HT-29 (cell line): ENCODE measurements around the gene CAV2. TPM values are rescaled to one million over a fixed set of nuclear protein-coding genes. Genes with fewer than 3 reads are reported as not detected.

Experiments used
- DNase-seq: peaks from one replicate; pipeline ENCODE4 v3.0.0-alpha.2; 2015; ENCODE audit warnings: low spot score
- total RNA-seq: library from RNA; depleted of rRNA; stranded (reverse); fragments of >200 nt; shearing (Covaris generic); gene quantifications from 2 replicates; pipeline ENCODE4 v1.2.3, GENCODE V29; 2014

CAV2 gene
- total RNA-seq, 1 experiment from 2014 or later = 14.0 TPM

DNA sequence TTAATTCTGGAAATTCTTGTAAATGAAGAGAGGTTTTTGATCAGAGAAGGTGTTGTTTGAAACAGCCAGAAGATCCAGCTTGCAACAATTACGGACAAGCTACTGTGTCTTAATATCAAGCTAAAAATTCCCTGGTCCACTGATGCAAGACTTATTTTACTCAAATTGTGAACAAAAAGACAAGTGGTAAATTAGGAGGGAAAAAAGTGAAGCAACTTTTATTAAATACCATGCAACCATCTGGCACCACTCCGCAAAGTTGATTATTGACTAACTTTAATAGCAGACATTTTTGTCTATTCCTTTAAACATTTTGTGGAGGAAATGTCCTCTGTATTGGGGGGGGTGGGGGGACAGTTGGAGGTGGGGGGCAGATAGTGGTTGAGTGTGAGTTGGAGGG lies 5.1 kb upstream of the CAV2 start:
- no peak for DNase-seq

DNA sequence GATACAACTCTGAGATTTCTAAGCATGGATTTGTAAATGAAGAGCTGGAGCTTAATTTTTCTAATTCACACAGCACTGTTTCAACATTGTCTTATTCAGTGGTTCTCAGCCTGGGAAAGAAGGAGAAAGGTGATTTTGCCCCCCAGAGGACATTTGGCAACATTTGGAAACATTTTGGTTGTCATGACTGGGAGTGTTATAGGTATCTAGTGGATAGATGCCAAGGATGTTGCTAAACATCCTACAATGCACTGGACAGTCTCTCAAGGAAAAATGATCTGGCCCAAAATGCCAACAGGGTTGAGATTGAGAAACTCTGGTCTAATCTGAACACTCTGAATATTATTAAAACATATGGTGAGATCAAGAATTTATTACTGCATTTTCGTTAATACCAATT lies 3.8 kb upstream of the CAV2 start:
- no peak for DNase-seq

DNA sequence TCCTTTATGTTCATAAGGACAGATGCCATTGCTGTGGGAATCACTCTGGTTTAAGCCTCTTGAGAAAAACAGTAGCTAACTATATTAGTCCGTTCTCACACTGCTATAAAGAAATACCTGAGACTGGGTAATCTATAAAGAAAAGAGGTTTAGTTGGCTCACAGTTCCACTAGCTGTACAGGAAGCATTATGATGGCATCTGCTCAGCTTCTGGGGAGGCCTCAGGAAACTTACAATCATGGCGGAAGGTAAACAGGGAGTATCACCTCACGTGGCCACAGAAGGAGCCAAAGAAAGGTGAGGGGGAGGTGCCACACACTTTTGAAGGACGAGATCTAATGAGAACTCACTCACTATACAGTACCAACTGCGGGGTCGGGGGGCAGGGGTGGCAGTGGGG lies 2.9 kb upstream of the CAV2 start:
- DNase-seq = no peak

DNA sequence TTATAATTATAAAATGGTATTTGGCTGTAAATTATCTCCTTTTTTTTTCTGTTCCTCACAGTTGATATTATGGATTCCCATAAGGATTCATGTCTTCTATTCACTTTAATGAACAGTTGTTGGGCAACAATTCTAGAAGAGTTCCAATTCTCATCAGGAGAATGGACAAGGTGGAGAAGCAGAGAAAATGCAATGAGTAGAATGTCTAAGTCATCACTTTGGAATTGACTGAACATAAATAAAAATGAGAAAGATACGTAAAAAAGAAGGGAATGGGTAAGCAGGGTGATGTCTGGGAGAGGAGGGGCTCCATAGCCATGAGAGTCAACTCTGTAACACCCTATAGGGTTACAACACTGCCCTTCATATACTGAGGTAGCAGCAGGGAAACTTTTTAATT lies 1.8 kb upstream of the CAV2 start:
- DNase-seq = no peak

DNA sequence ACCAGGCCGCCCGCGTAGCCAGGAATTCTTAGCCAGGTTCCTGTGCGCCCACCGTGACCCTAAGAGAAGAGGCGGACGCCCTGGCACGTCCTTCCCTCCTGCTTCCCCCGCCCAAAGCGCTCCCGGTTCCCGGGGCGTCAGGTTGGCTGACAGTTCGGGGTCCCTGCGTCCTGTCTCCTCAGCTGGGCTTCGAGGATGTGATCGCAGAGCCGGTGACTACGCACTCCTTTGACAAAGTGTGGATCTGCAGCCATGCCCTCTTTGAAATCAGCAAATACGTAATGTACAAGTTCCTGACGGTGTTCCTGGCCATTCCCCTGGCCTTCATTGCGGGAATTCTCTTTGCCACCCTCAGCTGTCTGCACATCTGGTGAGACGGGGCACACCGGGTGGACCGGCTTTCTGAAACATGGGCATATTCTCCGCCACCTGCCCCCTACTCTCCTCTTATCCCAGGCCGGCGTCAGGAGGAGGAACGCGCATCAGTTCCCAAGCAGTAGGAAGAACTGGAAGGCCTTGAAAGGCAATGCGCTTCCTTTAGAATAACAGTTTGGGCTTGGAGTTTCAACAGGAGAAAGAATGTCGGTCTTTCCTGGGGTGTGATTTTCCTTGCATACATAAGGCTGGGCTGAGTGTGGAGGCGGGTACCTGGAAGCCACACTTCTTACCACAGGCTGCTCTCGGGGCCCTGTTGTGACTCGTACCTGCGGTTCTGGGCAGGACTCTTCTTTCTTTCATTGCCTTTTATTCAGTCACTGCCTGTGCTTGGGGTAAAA lies 728 bp downstream of the CAV2 start:
- DNase-seq = peak; percentile 52

DNA sequence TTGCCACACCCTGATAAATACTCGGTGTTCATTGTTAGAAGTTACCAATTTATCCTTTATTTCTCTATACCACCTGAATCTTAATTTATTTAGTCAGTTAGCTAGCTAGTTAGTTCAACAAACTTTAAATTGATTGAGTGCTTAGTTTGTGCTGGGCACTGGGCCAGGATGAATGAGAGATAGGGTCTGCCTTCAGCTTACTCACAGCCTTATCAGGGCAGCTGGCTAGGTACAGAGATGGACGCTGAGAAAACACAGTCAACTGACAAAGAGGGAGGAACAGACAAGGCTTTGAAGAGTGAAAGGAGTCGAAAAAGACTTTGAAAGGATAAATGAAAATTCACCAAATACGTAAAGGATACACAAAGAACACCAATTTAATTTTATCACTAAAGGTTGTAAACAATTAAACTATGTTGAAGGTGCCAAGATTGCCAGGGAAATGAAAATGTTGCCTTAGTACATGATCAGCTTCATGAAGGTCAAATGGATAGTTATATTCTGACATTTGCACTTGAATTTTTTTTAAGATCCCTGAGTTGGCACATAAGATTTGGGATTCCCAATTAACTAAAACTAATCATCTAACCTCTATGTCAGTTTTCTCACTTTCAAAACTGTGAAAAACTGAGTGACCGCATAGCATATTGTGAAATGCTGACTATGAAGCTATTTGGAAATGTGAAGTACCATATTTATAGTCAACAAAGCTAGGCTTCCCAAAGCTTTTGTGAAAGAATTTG lies 2.1 kb downstream of the CAV2 start:
- no peak for DNase-seq

DNA sequence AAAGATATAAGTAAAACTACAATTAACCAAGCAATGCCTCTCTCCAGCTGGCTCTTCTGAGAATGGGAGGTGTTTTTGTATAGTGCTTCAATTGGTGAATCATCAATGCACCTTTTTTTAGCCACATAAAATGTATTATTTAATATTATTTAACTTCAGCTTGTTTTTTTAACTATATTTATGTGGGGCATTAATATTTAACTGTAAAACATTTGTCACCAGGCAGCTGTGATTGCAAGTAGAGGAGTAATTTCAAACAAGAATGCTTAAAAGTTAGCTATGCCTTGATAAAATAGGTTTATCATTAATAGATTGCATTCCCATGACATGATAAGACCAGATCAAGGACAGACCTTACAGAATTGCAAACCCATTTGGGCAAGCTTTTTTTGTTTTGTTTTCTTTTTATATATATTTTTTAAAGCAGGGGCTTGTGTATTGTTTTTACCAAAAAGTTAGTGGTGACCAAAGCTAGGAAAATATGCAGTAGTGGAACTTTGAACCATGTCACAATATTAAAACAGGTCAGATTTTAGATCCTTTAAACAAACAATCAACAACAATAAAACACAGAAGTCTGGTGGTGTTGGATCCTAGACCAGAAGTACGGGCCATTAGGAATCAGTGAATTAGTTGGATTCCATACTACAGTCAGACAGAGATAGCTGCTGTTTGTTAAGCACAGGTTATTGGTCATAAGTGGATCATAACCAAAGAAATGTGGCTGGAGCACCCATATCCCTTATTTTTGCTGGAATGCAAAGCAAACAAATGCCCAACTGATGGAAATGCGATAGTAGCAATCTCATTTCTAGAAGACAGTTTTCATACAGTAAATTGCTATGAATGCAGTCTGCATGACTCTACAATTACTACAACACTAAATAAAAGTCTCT lies 2.9 kb downstream of the CAV2 start:
- DNase-seq = no peak

DNA sequence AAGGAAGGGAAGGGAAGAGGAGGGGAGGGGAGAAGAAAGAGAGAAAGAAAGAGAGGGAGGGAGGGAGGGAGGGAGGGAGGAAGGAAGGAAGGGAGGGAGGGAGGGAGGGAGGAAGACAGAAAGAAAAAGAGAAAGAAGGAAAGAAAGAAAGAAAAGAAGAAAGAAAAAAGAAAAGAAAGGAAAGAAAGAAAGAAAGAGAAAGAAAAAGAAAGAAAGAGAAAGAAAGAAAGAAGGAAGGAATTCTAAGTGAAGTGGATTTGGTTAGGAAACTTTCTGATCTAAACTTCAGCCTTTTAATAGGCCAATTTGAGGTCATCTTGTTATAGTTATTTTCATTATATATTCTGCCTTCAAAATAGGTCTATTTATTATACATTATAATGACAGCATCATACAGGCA lies 4.3 kb downstream of the CAV2 start:
- DNase-seq = no peak

DNA sequence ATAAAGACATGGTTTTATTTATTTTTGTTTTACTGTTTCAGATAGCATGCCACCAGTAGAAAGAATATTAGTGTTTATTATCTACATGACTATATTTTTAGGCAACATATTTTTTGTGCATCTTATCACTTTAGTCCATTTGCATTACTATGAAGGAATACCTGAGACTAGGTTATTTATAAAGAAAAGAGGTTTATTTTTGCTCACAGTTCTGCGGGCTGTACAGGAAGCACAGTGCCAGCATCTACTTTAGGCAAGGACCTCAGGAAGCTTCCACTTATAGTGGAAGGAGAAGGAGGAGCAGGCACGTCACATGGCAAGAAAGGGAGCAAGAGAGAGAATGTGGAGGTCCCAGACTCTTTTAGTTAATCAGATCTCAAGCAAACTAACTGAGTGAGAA lies 5.7 kb downstream of the CAV2 start:
- DNase-seq = no peak

DNA sequence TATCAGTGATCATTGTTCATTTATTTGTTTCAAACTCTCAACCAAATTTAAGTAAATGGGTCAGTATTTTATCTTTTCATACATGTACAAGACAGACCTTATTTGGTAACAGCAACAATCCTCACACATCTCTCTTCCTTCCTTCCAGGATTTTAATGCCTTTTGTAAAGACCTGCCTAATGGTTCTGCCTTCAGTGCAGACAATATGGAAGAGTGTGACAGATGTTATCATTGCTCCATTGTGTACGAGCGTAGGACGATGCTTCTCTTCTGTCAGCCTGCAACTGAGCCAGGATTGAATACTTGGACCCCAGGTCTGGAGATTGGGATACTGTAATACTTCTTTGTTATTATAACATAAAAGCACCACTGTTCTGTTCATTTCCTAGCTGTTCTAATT lies 6.3 kb downstream of the CAV2 start:
- no peak for DNase-seq

DNA sequence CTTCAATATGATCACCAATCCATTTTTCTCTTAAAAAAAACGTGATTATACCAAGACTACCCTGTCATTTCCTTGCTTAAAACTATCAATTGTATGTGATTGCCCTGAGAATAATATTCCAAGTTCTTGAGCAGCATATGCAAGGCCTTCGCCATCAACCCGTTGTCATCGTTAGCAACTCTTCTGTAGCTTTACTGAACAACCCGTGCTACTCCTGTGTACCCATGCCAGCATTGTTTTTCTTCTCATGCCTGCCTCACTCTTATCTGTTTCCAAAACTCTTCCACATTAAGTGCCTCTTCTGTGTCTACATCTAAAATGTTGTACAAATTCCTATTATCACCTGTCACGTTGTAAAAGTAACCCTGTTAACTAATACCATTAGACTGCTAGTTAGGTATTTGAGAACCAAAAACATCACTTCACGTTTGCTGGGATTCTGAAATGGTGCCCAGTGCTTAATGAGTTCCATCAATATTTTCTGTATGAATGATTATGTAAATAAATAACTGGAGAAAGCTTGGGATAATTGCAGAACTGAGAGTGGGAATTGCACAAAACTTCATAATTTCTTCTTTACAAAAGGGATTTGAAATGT lies 10.5 kb downstream of the CAV2 start:
- DNase-seq = no peak

DNA sequence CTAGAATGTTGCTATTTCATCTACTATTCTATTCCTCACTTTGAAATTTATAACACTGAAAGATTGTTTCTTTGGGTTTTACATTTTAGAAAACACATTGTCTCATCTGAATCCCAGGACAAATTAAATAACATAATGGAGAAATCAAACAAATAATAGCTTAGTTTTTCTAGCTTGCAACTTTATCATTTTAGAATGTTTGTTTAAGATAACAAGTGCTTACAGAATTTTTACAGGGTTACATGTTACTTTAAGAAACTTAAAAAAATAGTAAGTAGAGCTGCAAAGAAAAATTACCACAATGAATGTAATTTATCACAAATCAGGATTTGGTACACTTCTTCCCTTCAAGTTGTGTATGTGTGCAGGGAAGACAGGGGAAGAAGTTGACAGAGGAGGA lies 11.3 kb downstream of the CAV2 start:
- DNase-seq = no peak

DNA sequence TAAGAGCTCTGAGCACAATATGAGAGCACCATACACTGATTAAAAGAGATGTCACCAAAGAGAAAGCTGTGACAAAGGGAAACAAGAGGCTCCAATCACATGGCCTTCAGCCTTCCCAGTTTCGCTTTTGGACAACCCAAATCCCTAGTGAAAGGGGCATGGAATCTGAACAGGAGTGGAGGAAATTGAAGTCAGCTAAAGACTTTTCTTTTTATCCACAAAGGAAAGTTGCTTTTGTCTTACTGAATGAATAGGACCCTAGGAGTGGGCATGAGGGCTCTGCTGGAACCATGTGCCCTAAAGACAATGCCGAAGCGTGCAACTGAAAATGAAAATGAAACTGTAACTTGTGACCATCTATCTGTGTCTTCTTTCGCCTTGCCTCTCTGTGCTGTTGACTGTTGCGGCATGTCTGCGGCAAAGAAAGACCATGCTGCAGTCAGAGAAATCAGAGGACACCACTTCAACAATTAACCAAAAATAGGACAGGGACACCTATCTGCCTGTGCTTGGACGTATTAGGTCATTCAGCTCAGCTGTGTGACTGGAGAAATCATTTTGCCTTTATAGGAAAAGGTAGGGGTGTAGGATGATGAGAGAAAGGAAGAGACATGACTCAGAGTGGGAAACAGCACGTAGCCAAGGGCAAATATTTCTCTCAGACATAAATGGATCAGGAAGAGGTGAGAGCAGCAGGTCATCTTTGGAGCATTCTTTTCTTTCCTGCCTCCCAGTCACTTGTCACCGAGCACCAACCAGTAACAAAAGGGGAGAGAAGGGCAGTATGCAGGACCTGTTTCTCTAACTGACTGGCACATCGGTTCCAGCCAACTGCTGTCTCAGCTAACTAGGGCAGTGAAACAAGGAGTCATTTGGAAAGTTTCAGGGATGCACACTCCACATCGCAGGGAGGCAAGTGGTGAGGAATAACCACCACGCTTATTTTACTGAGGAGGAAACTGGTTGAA lies 12.3 kb downstream of the CAV2 start:
- peak; percentile 77 for DNase-seq

DNA sequence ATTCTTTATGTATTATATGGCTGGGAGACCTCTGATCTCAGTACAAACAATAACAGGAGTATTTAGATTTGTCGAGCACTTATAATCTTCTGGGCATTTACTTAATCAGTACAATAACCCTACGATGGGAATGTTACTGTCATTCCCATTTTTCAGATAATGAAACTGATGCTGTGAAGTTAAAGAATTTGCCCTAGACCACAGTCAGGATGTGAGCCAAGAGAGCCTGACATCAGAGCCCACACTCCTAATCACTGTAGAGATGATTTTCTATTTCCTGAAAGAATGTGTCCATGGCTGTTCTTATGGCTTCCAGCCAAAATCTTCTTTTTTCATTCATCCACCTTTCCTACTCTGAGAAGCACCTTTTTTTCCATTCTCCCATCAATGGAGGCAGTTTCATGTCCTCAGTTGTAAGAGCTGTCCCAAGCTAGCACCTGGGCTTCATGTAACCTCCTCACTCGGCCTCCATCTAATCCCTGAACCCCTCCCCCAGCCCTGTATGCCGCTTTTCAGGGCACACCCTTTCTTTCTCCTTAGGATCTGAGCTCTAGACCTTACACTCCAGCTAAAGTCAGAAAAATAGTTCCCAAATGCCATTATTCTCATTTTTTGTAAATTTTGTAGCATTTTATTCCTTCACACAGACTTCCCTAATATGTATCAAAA lies 13.1 kb downstream of the CAV2 start:
- no peak for DNase-seq

DNA sequence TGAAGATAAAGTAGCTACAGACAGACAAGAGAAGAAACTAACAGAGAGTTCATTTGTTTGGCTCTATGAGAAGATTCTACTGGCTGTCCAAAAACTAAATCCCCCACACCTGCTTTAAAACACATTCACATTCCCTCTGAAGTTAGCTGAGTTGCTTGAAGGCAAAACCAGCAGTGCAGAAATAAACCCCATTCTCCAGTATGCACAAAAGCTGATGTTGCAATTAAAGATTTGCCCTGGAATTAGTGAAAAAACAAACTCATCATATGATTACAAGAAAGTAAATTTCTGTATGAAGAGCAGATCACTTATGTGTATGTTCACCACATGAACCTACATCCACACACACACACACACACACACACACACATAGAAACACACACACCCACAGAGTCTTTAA lies 16.0 kb downstream of the CAV2 start:
- DNase-seq = no peak

DNA sequence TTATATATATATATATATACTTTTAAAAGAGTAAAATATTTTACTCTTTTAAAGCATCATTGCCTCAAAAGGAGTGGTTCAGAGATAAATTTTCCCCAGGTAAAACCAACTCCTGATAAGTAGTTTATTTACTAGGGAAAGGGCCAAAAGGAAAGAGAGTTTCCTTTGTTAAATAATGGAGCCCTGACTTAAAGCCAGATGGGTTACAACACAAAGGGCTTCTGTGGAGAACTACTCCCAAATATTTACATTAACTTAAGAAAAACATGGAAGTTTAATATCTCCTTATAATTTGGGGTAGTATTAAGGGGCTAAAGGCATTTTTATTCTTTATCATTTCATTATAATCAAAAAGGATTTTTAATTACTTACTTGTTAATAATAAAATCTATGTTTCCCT lies 16.8 kb downstream of the CAV2 start:
- no peak for DNase-seq

DNA sequence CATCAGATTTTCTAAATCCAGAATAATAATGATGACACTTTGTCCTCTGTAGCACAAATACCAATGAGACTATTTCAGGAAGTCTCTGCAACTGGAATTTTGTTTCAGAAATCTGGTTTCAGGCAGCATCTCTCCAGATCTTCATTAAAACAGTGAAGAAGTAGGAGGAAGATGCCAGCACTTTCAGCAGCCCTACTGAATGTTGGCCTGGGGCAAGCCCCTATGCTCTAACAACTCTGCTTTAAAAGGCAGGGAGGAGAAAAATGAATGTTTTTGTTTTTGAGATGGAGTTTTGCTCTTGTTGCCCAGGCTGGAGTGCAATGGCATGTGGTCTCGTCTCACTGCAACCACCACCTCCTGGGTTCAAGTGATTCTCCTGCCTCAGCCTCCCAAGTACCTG lies 18.1 kb downstream of the CAV2 start:
- no peak for DNase-seq

DNA sequence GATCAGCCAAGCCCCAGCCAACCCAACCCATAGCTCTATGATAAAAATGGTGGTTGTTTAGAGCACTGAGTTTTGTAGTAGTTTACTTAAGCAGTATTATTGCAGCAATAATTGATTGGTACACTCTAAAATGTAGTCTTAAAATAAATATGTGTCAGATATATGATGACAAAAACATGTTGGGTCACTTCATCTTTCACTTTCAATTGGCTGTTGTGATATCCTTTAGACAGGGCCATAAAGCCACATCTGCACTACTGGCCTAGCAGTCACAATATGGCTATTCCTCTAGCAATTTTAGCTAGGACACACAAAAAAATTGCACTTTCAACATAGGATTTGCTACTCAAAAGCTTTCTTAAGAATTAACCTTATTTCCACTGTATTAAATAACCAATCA lies 19.4 kb downstream of the CAV2 start:
- no peak for DNase-seq

DNA sequence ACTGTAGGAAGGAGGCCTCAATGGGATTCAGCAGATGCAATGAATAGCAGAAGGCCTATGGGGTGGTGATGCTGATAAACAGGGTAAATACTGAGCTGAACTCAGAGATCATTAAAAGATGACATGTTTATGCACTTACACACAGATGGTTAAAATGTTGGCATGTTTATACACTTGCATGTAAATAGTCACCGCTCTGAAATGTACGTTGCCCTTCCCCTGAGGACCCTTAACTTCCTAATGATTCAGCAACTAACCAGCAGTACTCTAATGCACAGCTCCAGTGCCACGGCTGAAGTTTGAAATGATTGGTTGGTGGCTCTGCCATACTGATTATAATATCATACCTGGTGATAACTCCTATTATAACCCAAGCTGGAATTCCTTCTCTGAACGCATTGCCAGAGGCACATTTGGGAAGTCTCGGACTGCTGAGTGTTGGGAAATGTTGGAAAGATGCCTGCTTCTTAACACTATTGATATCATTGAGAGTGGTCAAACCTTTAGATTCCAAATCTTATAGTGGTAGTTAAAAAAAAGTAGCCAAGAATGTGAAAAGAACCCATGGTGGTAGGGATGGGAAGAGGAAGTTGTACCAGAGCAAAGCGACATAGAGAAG lies 21.6 kb downstream of the CAV2 start:
- no peak for DNase-seq

DNA sequence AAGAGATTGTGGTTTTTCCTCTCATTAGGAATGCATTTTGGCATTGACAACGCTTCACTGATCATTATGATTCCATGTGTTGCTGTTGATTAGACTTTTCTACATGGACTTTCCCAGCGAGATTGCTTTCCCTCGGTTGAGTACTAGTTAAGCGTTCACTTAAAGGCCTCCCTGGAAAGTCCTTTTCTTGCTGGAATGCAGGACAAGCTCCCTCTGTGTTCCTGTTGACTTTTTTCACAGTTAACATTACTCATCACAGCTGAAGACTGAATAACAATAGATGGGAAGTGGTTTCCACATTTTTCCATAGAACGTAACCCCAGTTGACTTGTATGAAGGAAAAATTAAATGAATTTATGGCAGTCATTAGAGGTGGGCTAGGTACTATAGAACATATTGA lies 22.7 kb downstream of the CAV2 start:
- DNase-seq = peak; percentile 26
